PC-3 (cell line): ENCODE measurements around the gene LRRC7.

Experiments
- CTCF ChIP-seq: fragments of 300-600 bp; sonication (generic); conservative IDR thresholded peaks from 2 replicates; pipeline ENCODE4 v1.5.1; 2017; ENCODE audit warnings: antibody characterized with exemption, low read depth, mild to moderate bottlenecking, low read length
- EZH2 ChIP-seq: fragments of 300-600 bp; sonication (generic); IDR thresholded peaks from one replicate; pipeline ENCODE4 v1.6.1; 2017; ENCODE audit warnings: antibody characterized with exemption, mild to moderate bottlenecking, low read length; ENCODE audit not compliant: unreplicated experiment
- EZH2phosphoT487 ChIP-seq: fragments of 300-600 bp; sonication (generic); IDR thresholded peaks from 2 replicates; pipeline ENCODE4 v1.6.1; 2018; ENCODE audit warnings: mild to moderate bottlenecking, antibody characterized with exemption, low read length, borderline replicate concordance

GRCh38 chr1:70153739-70154138, 586.0 kb downstream of the LRRC7 start:
- no peak for TF ChIP-seq CTCF
- TF ChIP-seq EZH2: no peak
- TF ChIP-seq EZH2phosphoT487: no peak
